Prostate gland (tissue), 2 donors: ENCODE measurements around the gene MINDY1. TPM values are rescaled to one million over a fixed set of nuclear protein-coding genes. Genes with fewer than 3 reads are reported as not detected.

Source experiments
- DNase-seq: peaks from one replicate; pipeline ENCODE4 v3.0.0-alpha.2; 2019; ENCODE audit warnings: low spot score
- H3K27ac ChIP-seq, 2 donors: fragments of 200-600 bp; sonication (generic); 2 replicates each; pipeline ENCODE4 v1.5.1; 2017 to 2019
- H3K27me3 ChIP-seq: fragments of 200-600 bp; sonication (generic); replicated peaks from 2 replicates; pipeline ENCODE4 v1.5.1; 2019; ENCODE audit not compliant: insufficient read depth
- H3K36me3 ChIP-seq, 2 donors: fragments of 200-600 bp; sonication (generic); 1 replicate in 1 of 2; 2 replicates in 1 of 2; pipeline versions ENCODE4 v1.5.1 to v1.8.1; 2017 to 2019
- H3K4me1 ChIP-seq: fragments of 200-600 bp; sonication (generic); replicated peaks from 2 replicates; pipeline ENCODE4 v1.5.1; 2019
- H3K4me3 ChIP-seq, 2 donors: fragments of 200-600 bp; sonication (generic); 2 replicates each; pipeline ENCODE4 v1.5.1; 2017 to 2019
- H3K9me3 ChIP-seq: fragments of 200-600 bp; sonication (generic); 2 replicates; pipeline ENCODE4 v1.5.1; 2017
- POLR2A ChIP-seq: fragments of 450-650 bp; IDR thresholded peaks from one replicate; pipeline ENCODE4 v1.6.1; 2016; ENCODE audit warnings: antibody characterized with exemption, mild to moderate bottlenecking
- POLR2AphosphoS5 ChIP-seq: sonication (generic); formaldehyde crosslinking; IDR thresholded peaks from one replicate; pipeline ENCODE4 v1.6.1; 2017; ENCODE audit warnings: antibody characterized with exemption
- WGBS: methylation state at CpG from one replicate; pipeline ENCODE4 v1.1.5; 2018; 5-methylcytosine and 5-hydroxymethylcytosine counted together
- intact Hi-C: fragments of 100-400 bp; cut with DNase I; formaldehyde crosslinking; loops from one replicate; pipeline ENCODE4 v1.14.2; 2022
- total RNA-seq, 2 donors: library from RNA; depleted of rRNA; stranded (reverse); fragments of >200 nt; gene quantifications; one replicate each; pipeline ENCODE4 v1.1.0, GENCODE V29; 2016
- TF ChIP-seq, protein P1 (sequence below), 4 experiments: fragments of 200-600 bp in 2 of 4; fragments of 450-650 bp in 2 of 4; sonication (generic) in 2 of 4; IDR thresholded peaks; 1 replicate in 3 of 4; 2 replicates in 1 of 4; pipeline ENCODE4 v1.5.1; 2016 to 2019; ENCODE audit warnings: antibody characterized with exemption in 4 of 4, mild to moderate bottlenecking in 2 of 4, moderate library complexity in 2 of 4

The MINDY1 gene, protein sequence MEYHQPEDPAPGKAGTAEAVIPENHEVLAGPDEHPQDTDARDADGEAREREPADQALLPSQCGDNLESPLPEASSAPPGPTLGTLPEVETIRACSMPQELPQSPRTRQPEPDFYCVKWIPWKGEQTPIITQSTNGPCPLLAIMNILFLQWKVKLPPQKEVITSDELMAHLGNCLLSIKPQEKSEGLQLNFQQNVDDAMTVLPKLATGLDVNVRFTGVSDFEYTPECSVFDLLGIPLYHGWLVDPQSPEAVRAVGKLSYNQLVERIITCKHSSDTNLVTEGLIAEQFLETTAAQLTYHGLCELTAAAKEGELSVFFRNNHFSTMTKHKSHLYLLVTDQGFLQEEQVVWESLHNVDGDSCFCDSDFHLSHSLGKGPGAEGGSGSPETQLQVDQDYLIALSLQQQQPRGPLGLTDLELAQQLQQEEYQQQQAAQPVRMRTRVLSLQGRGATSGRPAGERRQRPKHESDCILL
- 10 to 100 TPM; 26.8 to 65.4 TPM for total RNA-seq

DNA sequence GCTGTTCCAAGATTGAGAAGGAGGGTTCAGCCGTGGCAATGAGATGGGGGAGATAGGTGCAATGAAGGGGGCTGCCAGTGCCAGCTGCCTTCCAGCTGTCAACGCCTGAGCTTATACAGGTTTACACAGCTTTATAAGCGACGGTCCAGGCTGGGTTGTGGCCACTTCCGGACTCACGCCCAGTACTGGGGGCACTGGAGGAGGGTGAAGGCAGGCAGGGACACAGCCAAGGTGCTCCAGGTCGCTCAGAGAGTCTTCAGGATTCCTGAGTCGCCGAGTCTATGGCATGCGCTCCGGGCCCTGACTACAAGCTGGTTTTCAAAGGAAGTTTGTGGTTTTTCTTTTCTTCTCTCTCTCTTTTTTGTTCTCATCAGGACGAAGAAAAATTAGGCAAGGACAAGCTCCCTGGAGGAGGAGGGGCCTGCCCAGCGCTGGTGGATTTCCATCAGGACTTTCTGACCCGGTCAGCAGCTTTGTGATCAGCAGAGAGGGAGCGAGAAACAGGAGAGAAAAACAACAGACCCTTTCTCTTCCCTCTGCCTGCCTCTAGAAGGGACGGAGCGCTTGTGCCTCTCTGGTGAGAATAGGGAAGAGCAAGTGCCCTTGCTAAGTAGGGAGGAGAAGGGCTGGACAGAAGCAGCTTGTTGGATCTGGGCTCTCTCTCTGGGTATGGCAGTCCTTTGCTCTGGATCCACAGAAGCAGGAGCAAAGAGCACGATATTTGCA lies at the start of gene MINDY1:
MINDY1 (minus strand) TSS at position 576 of the 726 bp plus-strand sequence. CDS start 4,285 bp downstream, outside the sequence.
- intact Hi-C loops = no loop called here
- H3K27ac ChIP-seq = peak within 1 kb of the TSS; percentile 91 to 96
- no peaks in the 10 kb centered on the region for H3K36me3 ChIP-seq
- H3K4me1 ChIP-seq = peaks cover 7% of the 10 kb centered on the region
- peak within 1 kb of the TSS; percentile 33 to 48 for H3K4me3 ChIP-seq
- no peaks in the 10 kb centered on the region for H3K9me3 ChIP-seq
- no peaks in the 10 kb centered on the region for H3K27me3 ChIP-seq
- WGBS = 2% methylated on average over 18 of the region's 18 CpGs
- TF ChIP-seq POLR2AphosphoS5 (peak; percentile 76), POLR2A (peak; percentile 39)
- TF ChIP-seq, protein P1, sequence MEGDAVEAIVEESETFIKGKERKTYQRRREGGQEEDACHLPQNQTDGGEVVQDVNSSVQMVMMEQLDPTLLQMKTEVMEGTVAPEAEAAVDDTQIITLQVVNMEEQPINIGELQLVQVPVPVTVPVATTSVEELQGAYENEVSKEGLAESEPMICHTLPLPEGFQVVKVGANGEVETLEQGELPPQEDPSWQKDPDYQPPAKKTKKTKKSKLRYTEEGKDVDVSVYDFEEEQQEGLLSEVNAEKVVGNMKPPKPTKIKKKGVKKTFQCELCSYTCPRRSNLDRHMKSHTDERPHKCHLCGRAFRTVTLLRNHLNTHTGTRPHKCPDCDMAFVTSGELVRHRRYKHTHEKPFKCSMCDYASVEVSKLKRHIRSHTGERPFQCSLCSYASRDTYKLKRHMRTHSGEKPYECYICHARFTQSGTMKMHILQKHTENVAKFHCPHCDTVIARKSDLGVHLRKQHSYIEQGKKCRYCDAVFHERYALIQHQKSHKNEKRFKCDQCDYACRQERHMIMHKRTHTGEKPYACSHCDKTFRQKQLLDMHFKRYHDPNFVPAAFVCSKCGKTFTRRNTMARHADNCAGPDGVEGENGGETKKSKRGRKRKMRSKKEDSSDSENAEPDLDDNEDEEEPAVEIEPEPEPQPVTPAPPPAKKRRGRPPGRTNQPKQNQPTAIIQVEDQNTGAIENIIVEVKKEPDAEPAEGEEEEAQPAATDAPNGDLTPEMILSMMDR (IDR thresholded peaks at IDR 0.05) = peak in 2 of 4 experiments; percentile 54 to 62
- peak; percentile 70 for DNase-seq

DNA sequence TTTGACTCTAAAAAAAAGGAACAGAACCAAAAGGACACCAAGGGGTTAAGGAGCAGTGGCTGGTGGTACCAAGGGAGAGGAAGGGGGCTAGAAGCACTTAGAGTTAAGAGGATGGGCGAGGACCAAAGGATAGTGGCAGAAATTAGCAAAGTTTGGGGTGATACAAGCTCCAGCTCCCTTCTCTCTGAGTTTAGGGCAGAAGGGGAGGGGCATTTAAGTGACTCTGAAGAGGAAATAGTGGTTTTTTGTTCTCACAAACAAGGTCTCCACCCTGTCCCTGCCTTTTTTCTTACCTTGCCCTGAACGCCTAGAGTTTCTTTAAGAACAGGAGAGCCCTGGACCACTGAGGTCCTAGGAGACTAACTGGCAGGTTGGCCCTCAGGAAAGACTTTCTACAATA lies 49.4 kb upstream of the MINDY1 start:
- peaks cover 21% of the 10 kb centered on the region for H3K4me1 ChIP-seq
- peak overlapping the region; percentile 95 for H3K27ac ChIP-seq
- no peak for DNase-seq

DNA sequence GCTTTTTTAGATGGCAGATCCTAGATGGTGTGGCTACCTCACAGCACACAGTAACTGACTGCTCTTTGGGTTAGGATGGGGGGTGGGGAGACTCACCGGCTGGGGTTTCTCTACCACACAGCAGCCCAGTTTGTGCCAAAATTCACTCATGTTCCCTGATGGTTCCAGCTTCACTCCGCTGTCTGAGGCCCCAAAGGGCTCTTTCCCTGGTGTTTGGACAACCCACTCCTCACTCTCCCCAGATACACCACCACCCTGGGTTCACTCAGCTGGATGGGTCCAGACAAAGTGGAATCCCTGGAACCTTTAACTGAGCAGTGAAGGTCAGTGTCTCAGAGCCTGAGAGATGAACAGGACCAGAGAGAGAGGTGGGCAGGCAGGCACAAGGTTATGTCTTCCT lies 48.9 kb upstream of the MINDY1 start:
- Histone ChIP-seq H3K9me3 (no peaks in the 10 kb centered on the region), H3K36me3 (peaks cover 6 to 13% of the 10 kb centered on the region in 2 donors), H3K4me3 (no peak overlapping the region), H3K27me3 (no peaks in the 10 kb centered on the region), H3K27ac (peak overlapping the region; percentile 95), H3K4me1 (peaks cover 21% of the 10 kb centered on the region)
- TF ChIP-seq POLR2A = no peak
- WGBS = 79% methylated on average over 1 of the region's 2 CpGs
- no peak for DNase-seq
- intact Hi-C loops = no loop called here

More for the DNA sequence above, 49.4 kb upstream of the MINDY1 start:
- Histone ChIP-seq H3K4me3 (no peak overlapping the region), H3K9me3 (no peaks in the 10 kb centered on the region), H3K27me3 (no peaks in the 10 kb centered on the region), H3K36me3 (peaks cover 6 to 13% of the 10 kb centered on the region in 2 donors)
- WGBS = 48% methylated on average over 2 of the region's 2 CpGs
- TF ChIP-seq POLR2A = no peak
- TF ChIP-seq, protein P1 (IDR thresholded peaks at IDR 0.05) = no peak
- no peak for TF ChIP-seq POLR2AphosphoS5
- intact Hi-C loops = no loop called here

DNA sequence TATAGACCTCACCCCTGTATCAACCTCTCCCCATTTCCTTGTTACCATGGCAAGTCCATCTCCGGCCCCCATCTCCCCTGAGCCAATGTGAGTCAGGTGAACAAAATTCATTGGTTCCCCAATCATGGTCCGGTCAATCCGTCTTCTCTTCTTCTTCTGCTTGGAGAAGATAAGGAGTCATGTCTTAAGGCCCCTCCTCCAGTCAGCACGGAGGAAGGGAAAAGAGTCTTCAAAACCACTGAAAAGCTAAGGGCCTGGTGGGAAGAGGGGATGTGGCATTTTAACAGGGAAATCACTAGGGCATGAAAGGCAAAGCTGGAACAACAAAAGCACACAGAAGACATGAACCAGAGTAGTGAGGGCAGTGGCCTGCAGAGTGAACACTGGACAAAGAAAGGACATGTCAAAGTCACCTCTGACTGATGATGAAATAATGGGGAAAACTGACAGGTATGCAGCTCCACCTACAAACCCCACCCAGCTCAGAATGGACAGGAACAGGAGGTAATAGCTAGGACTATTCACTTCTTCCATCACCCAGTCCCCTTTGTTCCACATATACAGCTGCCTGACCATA lies 48.4 kb upstream of the MINDY1 start:
- intact Hi-C loops = no loop called here
- 88% methylated on average over 4 of the region's 4 CpGs for WGBS
- Histone ChIP-seq H3K9me3 (no peaks in the 10 kb centered on the region), H3K27me3 (no peaks in the 10 kb centered on the region), H3K4me3 (no peak overlapping the region), H3K36me3 (peaks cover 6 to 13% of the 10 kb centered on the region in 2 donors), H3K4me1 (peaks cover 21% of the 10 kb centered on the region), H3K27ac (peak overlapping the region in 1 of 2 donors; percentile 95)
- TF ChIP-seq, protein P1 (IDR thresholded peaks at IDR 0.05) = no peak
- TF ChIP-seq POLR2A = no peak
- no peak for TF ChIP-seq POLR2AphosphoS5
- no peak for DNase-seq

DNA sequence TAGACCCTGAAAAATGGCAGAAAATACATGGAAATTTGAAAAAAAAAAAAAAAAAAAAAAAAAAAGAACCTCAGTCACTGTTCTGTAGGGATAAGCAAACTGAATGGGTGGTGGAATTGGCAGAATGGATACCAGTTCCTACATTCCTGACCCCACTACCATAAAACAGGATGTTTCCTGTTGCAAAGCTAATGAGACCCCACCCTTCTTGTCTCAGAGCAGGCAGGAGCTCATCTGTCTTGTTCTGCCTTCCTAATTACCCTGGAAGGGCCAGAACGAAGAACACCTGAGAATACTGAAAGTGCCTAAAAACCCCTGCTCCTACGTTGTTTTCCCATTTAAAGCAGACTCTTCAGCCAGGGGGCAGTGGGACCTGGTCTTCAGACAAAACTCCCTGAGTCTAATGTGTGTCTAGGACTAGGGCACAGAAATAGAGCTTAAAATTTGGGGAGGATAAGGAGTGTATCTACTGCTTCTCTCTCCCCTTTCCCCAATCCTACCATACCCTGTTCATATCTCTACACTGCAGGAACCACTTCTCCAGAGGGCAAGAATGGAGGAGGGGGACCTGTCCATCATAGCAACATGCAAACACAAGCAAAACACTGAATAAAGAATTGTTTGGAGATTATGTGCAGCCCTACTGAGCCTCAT lies 44.8 kb upstream of the MINDY1 start:
- DNase-seq = no peak

More for the DNA sequence above, 44.8 kb upstream of the MINDY1 start:
- H3K27me3 ChIP-seq = no peaks in the 10 kb centered on the region
- H3K27ac ChIP-seq = no peak overlapping the region
- intact Hi-C loops = no loop called here
- WGBS = 44% methylated on average over 2 of the region's 2 CpGs
- TF ChIP-seq, protein P1 (IDR thresholded peaks at IDR 0.05) = no peak
- TF ChIP-seq POLR2A (no peak), POLR2AphosphoS5 (no peak)
- H3K36me3 ChIP-seq = peaks cover 6 to 13% of the 10 kb centered on the region in 2 donors
- H3K4me3 ChIP-seq = no peak overlapping the region
- H3K9me3 ChIP-seq = no peaks in the 10 kb centered on the region
- H3K4me1 ChIP-seq = peaks cover 10% of the 10 kb centered on the region
